ENCODE data around the gene IDH3A.

Gene IDH3A

GRCh38 chr15:78154955-78155354 lies 5.8 kb downstream of the IDH3A start:
- Mint-ChIP-seq H3K27ac (no peak overlapping the region), H3K4me3 (no peak overlapping the region), H3K36me3 (ENCODE audit: low read depth) (peaks cover 15% of the 10 kb centered on the region), H3K9me3 (no peaks in the 10 kb centered on the region), H3K27me3 (ENCODE audit: low read depth) (no peaks in the 10 kb centered on the region), H3K4me1 (peaks cover 5% of the 10 kb centered on the region)
- no peak for TF ChIP-seq CTCF (IDR thresholded peaks at IDR 0.05; ENCODE audit: unreplicated experiment in 3 of 3)

GRCh38 chr15:78155355-78155939 lies 6.3 kb downstream of the IDH3A start:
- Mint-ChIP-seq H3K27ac (no peak overlapping the region), H3K9me3 (no peaks in the 10 kb centered on the region), H3K27me3 (ENCODE audit: low read depth) (no peaks in the 10 kb centered on the region), H3K36me3 (ENCODE audit: low read depth) (peaks cover 17% of the 10 kb centered on the region), H3K4me3 (no peak overlapping the region), H3K4me1 (peaks cover under 1% of the 10 kb centered on the region)
- TF ChIP-seq CTCF (IDR thresholded peaks at IDR 0.05; ENCODE audit: unreplicated experiment in 3 of 3): no peak

- Mint-ChIP-seq H3K4me1 (no peaks in the 10 kb centered on the region), H3K9me3 (no peaks in the 10 kb centered on the region), H3K36me3 (ENCODE audit: low read depth) (peaks cover 19% of the 10 kb centered on the region), H3K4me3 (no peak overlapping the region), H3K27ac (no peak overlapping the region), H3K27me3 (ENCODE audit: low read depth) (no peaks in the 10 kb centered on the region)
- no peak for TF ChIP-seq CTCF (IDR thresholded peaks at IDR 0.05; ENCODE audit: unreplicated experiment in 3 of 3)
These were observed 7.5 kb downstream of the IDH3A start for GRCh38 chr15:78156653-78157052.

- no peak overlapping the region for H3K4me3 Mint-ChIP-seq
- no peak for TF ChIP-seq CTCF (IDR thresholded peaks at IDR 0.05; ENCODE audit: unreplicated experiment in 3 of 3)
- H3K27me3 Mint-ChIP-seq (ENCODE audit: low read depth): no peaks in the 10 kb centered on the region
- no peak overlapping the region for H3K27ac Mint-ChIP-seq
- H3K9me3 Mint-ChIP-seq: no peaks in the 10 kb centered on the region
- peaks cover 25% of the 10 kb centered on the region for H3K36me3 Mint-ChIP-seq (ENCODE audit: low read depth)
- H3K4me1 Mint-ChIP-seq: no peaks in the 10 kb centered on the region
These were observed 8.0 kb downstream of the IDH3A start for GRCh38 chr15:78157203-78157602.

- Mint-ChIP-seq H3K4me3 (no peak overlapping the region), H3K27ac (no peak overlapping the region), H3K4me1 (no peaks in the 10 kb centered on the region), H3K27me3 (ENCODE audit: low read depth) (no peaks in the 10 kb centered on the region), H3K9me3 (no peaks in the 10 kb centered on the region), H3K36me3 (ENCODE audit: low read depth) (peaks cover 40% of the 10 kb centered on the region)
- TF ChIP-seq CTCF (IDR thresholded peaks at IDR 0.05; ENCODE audit: unreplicated experiment in 3 of 3): no peak
These were observed 10.2 kb downstream of the IDH3A start for GRCh38 chr15:78159395-78159794.

- Mint-ChIP-seq H3K27me3 (ENCODE audit: low read depth) (no peaks in the 10 kb centered on the region), H3K4me3 (no peak overlapping the region), H3K27ac (no peak overlapping the region), H3K4me1 (no peaks in the 10 kb centered on the region), H3K36me3 (ENCODE audit: low read depth) (peaks cover 48% of the 10 kb centered on the region), H3K9me3 (no peaks in the 10 kb centered on the region)
- no peak for TF ChIP-seq CTCF (IDR thresholded peaks at IDR 0.05; ENCODE audit: unreplicated experiment in 3 of 3)
These were observed 12.9 kb downstream of the IDH3A start for GRCh38 chr15:78162038-78162437.
